Activated CD4-positive, alpha-beta T cell treated with anti-CD3 and anti-CD28 coated beads, Interleukin-2, amount 50 U/mL, for 24 hours (primary cell): ENCODE measurements around the gene MYO16.

Experiments used
- DNase-seq, 2 donors: peaks; one replicate each; pipeline ENCODE4 v3.0.0-alpha.2; 2020; ENCODE audit warnings: low read depth in 1 of 2, low spot score in 1 of 2

MYO16 gene

DNA sequence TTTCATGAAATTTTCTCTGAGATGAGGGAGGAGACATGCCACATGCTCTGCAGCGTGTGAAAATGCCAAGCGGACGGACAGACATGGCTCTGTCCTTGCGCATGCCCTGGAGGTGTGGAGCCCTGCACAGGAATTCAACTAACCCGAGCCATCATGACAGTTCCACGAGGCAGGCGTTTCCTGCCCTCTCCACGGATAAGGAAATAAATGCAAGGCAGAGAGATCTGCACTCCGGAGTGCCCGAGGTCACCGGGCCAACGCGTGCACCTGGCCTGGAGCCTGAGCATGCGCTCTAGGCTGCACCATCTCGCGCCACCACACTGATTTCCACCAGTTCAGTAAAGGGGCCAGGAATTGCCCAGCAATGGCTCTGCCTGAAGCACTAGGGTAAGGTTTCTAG lies 298.2 kb downstream of the MYO16 start:
- DNase-seq = no peak

DNA sequence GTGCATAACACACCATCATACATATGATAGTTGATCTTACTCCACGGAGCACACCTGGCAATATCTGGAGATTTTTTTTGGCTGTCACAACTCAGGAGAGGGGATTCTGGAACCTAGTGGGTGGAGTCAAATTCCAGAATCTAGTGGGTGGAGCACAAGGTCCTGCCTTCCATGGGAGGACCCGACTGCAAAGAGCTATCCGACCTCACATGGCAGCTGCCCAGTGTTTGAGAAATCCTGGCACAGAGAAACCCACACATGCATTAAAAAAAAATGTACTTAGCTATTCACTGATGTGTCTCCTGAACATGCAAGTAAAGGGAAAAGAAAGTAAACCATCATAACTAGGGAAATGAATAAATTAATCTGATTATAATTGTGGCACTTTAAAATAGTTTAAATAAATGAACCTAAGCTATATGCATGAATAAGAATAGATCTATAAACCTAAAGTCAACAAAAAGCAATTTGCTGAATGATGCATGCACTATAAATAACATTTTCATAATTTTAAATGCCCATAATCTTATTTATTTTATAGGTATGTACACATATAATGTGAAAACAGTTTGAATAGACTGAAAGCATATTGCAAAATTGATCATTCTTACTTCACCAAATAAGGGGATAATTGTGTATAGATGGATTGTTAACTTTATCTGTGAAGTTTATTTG lies 300.3 kb downstream of the MYO16 start:
- DNase-seq = no peak

DNA sequence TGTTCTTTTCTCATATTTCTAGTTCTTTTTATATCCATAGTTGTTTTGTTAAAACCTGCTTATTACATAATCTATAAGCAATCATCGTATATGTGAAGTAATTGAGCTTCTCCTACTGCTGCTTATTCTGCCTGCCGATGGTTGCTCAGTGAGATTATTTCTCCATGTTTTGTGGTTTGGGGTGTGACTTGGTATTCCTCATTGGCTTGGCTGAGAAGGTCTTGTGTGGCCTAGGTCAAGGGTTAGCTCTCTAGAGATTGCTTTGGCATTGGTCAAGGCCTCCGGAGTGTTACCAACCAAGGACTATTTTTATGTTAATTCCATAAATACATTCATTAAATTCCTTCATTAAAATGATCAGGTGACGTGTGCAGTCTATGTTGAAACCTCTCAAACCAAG lies 302.8 kb downstream of the MYO16 start:
- DNase-seq = no peak

DNA sequence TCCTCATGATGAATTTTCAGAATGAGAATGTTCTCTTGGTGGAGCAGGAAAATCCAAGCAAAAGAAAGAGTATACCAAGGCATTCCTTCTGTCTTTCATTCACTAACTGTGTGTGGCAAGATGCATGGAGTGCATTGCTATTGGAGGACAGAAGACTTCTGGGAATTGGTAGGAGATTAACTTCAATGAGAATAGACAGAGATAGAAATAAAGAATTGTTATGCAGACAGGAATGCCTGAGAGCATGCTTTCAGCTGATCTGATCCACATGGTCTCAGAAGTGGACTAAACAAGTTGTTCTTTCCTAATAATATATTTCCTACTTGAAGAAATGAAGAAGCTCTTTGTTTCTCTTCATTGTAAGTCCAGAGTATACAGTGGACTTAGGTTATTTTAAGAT lies 303.6 kb downstream of the MYO16 start:
- no peak for DNase-seq

DNA sequence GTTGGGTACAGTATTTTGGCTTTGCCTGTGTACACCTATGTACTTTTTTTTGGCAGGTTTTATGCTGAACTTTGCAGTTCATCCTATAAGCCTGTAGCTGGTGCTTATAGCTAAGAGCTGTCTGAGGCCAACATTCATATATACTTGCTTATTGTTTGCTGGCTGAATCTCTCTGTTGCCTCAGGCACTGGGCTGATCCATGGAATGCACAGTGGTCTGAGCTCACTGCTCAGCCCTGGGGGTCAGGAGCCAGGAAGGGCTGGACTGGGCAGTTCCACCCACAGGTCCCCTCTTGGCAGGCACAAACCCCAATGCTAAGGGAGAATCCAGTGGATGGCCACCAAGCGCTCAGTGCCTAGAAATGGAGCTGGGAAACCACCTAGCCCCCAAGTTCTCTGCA lies 308.7 kb downstream of the MYO16 start:
- no peak for DNase-seq

DNA sequence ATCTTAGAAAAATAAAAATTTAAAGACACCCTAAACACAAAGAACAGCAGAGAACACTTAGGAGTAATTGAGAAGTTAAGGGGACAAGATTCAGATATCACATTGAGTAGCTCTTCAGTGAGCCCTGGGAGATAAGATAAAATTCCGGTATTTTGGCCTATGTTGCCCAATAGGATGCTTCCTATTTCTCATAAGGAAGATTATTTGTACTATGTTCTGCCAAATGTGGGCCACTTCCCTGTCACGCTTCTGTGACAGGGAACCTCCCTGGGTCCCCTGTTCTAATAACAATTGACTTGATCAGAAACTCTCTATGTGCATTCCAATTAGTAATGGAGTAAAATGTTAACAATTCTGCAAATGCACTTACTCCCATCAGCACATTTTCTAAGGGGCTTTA lies 310.7 kb downstream of the MYO16 start:
- DNase-seq = no peak

DNA sequence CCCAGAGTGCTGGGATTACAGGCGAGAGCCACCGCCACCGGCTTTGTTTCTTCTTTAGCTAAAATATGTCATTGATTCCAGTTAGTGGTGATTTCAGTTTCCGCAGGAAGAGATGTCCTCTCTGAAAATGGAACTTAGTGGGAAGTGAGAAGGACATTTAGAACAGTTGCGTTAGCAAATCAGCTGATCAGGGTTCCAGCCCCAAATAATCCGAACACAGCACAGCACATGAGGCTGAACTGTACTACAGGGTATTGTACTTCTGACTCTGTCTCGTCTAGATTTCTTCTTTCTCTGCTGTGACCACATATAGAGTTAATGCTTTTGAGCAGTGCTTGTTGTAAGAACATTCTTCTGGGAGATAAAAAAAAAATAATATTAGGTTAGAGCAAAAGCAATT lies 314.4 kb downstream of the MYO16 start:
- DNase-seq = no peak

DNA sequence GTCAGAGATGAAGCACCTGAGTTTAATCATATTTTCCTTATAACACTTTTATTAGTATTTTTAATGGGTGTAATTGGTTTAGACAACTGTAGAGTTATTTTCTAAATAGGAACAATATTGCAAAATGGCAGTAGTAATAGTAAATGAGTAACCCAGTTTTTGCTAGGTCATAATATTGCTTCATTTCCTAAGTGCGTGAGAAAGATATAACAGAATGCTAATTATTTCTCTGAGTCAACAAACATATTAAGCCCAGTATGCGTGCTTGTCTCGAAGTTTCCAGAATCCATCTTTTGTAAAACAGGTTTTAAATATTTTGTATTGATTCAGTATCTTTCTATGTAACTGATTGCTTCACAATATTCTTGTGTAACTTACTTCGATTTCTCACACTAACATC lies 315.3 kb downstream of the MYO16 start:
- no peak for DNase-seq

DNA sequence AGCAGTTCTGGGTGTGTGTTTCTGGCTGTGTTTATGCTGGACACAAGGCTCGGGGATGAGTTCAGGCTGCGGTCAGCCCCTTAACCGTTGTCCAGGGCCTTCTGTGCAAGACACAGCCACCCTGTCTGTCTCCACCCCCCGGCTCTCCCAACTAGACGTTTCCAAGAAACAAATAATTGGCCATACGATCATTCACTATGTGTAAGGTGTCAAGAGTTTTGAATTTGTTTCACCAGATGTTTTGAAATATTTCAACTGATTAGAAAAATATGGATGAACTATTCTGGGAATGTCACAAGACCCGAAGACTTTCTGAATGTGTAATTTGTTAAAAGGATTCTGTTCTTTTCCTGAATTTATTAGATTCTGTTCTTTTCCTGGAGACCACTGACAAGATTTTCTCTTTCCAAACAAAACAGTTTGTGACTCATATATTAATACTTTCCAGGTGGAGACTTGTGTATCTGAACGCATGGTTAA lies 318.2 kb downstream of the MYO16 start:
- no peak for DNase-seq

DNA sequence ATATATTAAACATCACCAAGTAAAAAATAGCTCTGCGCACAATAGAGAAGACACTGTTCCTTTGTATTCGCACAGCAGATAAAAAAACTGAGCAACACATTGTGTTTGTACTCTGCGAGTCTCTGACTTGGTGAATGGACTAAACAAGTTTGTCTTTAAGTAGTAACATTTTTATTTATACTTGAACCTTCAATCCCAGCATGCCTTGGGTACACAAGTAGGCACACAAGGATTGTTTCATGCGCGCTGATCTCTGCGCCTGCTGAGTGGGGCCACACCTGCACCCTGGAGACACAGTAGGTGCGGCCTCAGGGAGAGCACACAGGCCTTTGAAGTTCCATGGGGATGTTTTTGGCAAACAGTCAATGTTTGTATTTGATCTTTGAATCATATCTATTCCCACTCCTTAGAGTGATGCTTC lies 318.9 kb downstream of the MYO16 start:
- no peak for DNase-seq

DNA sequence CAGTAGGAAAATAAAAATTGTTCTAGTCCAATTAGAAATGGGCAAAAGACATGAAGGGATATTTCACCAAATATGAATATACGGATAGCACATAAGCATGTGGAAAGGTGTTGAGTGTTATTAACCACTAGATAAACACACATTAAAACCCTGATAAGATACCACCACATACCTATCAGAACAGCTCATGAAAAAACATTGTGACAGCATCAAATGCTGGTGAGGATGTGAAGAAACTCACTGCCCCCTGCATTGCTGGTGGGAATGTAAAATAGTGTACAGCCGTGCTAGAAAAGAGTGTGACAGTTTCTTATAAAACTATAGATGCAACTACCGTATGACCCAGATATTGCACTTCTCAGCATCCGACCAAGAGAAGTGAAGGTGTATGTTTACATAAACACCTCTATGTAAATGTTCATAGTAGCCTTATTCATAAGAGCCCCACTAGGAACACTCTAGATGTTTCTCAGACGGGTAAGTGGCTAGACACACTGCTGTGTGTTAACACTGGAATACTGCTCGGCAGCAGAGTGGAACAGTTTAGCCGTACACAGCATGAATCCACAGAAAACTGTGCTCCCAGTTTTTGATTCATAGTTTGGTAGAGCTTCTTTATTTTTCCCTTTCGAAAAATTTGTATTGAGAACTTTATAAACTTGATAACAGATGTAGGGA lies 321.1 kb downstream of the MYO16 start:
- no peak for DNase-seq

DNA sequence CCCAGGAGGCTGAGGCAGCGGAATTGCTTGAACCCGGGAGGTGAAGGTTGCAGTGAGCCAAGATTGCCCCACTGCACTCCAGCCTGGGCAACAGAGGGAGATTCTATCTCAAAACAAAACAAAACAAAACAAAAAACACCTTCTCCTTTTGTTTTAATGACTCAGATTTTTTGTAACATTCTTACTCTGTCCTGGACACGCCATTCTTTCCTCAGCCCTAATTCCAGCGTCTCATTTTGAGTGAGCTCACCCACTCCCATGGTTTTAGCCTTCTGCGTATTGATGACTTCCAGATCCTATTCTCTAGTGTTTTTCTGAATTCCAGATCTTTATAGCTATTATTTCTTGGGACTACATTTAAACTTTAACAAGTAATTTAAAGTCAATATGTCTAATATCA lies 326.3 kb downstream of the MYO16 start:
- DNase-seq = no peak

DNA sequence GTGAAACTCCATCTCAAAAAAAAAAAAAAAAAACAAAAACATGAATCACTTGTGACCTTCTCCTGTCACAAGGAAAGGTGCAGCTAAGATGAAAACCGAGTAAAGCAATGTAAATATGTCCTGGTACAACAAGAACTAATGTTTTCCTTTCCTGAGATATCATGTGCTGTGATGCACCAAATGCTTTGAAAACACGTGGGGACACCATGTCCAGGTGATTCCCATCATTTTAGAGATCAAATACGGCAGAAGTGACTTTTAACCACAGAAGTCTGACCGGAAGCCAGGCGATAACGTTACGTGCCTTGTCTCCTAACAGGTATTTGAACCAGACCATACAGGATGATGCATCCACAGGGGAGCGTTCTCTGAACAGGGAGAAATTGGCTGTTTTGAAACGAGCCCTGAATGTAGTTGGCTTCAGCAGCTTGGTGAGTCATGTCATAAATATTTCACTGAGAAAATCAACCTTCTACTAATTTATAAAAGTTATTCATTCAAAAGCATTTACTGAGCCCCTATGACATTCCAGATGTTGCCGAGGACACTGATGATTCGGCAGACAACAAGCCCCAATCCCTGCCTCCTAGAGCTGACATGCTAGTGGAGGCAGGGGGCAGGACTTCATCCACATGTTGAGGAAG lies 328.1 kb downstream of the MYO16 start:
- DNase-seq = no peak

DNA sequence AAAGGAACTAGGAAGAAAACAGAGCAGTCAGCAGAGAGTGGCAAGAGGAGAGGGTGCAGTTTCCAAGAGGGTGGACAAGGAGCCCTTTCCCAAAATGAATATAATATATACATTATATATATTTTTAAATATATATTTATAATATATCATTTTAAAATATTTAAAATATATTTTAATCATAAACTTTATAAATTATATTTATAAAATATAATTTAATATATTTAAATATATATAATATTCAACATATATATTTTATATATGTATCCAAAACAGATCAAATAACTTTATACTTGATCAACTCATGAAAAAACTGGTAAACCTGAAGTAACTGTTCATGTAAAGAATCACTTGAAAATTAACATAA lies 328.6 kb downstream of the MYO16 start:
- DNase-seq = no peak

DNA sequence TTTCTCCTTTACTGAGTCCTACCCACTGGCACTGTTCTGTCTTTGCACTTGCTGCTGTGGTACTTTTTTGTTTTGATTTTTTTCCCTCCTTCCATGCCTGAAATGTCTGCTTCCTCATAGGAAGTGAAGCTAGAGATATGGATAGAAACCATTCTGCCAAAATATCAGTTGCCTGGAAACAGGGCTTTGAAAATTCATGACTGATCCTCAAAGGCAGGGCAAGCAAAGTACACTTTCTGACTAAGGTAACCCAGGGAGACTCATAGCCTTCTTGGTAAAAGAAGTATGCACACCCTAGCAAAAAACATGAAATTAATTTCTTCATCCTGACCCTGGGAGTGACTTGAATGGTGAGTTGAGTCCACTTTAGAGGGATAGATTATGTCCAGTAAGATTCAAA lies 329.8 kb downstream of the MYO16 start:
- DNase-seq = no peak

DNA sequence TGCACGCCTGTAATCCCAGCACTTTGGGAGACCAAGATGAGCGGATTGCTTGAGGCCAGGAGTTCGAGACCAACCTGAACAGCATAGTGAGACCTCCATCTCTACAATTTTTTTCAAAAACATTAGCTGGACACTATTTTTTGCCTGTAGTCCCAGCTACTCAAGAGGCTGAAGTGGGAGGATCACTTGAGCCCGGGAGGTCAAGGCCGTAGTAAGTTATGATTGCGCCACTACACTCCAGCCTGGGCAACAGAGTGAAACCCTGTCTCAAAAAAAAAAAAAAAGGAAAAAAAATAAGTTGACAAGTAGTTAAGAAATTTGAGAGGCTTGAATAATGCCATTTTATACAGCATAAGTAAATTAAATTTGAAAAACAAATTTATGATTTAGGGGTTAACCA lies 330.6 kb downstream of the MYO16 start:
- DNase-seq = no peak

DNA sequence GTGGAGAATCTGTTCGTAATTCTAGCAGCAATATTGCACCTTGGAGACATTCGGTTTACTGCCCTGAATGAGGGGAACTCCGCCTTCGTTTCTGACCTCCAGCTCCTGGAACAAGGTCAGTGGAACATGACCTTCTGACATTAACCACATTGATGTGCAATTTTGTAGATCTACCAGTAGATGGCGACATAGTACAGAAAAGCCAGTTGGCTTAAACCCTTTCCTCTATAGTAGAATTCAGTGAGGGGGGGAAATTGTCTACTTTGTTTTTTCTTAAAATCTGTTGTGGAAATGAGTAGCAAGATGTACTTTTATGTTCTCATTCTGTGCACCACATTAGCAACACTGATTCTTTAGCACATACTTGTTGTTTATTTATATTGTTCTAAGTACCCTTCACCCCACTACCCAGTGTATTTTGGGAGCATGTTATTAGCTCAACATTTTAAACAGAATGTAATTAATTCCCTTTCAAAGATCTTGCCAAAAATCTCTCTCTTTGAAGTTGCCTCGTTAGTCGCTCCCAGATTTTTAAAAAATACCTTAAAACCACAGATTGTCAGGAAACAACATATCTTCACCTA lies 332.2 kb downstream of the MYO16 start:
- DNase-seq = peak in 1 of 2 donors; percentile 4

DNA sequence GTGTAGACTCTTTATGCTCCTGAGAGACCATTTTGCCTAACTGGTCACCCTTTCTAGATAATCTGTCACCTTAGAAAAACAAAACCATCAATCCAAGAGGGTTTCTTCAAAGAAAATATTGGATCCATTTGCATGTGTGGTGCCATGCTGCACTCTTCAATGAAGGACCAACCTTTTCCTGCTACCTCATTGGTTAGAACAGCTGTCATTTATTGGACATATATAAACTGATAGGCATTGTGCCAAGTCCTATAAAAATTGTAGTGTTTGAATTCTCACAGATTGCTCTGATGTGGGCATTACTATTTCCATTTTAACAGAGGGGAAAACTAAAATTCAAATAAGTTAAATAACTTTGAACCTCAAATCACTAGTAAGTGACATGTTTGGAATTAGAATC lies 333.2 kb downstream of the MYO16 start:
- DNase-seq = no peak

DNA sequence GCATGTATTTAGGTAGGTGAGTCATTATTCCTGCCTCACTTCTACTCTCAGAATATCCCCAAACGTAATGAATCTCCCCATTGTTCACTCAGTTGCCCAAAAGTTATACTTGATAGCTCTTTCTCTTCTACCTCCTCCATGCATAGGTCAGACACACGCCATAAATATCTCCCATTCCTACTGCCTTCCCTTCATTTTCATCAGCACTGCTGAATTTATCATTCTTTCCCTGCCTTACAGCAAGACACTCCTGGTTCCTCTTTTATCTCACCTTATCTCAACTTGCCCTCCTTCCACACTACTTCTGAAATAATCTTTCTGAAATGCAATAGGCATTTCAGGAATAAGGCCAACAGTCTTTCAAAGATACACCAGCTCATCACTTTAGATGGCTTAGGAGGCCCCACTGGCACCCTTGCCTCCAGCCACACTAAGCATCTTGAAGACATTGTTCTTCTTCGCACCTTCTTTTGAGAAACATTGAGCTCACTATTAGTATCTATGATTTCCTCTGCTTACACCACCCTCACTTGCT lies 333.9 kb downstream of the MYO16 start:
- no peak for DNase-seq

DNA sequence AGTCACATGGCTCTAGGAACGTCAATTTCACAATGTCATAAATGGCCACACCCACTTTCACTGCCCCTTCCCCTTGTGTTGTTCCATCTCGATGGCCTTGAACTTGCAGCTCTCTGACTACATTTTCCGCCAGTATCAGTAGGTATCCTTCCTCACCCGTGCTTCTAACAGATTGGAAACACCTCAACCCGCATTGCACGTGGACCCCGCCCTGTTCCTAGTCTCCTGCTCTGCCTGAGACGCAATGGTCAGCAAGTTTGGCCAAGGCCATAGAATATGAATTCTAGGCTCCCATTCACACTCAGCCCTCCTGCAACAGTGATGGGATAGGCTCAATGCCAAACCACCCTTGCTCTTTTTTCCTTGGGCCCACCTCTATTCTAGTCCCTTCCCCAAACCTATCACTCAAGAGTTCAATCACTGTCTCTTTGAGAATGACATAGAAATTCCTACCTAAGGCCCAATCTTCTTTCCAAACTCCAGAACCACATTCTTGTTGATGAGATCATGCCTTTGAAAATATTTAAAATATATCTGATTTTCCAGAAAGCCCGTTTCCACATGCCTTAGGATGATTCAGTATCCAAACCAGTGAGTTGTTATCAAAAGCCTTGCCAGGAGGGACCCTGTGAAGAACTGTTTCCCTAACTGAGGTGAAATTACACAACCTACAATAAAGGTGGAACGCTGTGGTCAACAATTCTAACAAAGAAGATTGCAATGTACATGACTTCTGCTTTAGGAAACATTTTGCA lies 334.6 kb downstream of the MYO16 start:
- DNase-seq = no peak

DNA sequence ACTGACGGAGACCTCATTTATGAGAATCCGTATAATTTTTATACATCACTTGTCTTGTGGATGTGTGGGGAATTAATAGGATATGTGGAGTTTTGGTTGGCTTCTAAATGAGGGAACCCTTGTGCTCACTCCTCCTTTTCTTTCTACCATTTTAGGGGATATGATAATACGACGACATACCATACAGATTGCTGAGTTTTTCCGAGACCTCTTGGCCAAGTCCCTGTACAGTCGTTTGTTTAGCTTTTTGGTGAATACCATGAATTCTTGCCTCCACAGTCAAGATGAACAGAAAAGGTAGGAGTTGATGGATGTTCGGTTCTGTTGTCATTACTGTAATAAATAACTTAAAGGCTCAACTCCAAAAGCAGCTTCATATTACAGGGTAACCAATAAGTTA lies 335.2 kb downstream of the MYO16 start:
- DNase-seq = no peak
